SK-N-MC (cell line): ENCODE measurements around the gene AKR1D1.
"Not testable (repeated sequence)": the region's sequence is repeated elsewhere in the genome, so short reads cannot be mapped to it uniquely, and the experiment has no call there.

Experiments used
- EZH2 ChIP-seq: fragments of 200-600 bp; sonication (generic); IDR thresholded peaks from one replicate; pipeline ENCODE4 v1.6.1; 2017; ENCODE audit warnings: antibody characterized with exemption
- POLR2AphosphoS5 ChIP-seq: IDR thresholded peaks from 2 replicates; pipeline ENCODE4 v1.6.1; 2012; ENCODE audit warnings: mild to moderate bottlenecking, low read depth, low read length, borderline replicate concordance

DNA sequence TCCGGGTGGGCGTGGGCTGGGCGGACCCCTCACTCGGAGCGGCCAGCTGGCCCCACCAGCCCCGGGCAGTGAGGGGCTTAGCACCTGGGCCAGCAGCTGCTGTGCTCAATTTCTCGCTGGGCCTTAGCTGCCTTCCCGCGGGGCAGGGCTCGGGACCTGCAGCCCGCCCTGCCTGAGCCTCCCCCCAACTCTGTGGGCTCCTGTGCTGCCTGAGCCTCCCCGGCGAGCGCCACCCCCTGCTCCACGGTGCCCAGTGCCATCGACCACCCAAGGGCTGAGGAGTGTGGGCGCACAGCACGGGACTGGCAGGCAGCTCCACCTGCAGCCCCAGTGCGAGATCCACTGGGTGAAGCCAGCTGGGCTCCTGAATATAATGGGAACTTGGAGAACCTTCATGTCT, 70.0 kb downstream of the AKR1D1 start:
- not testable (repeated sequence) for TF ChIP-seq POLR2AphosphoS5, EZH2
